Natural killer cell treated with Interleukin-12 subunit alpha and Interleukin-12 subunit beta and Interleukin-15 and Interleukin-18, amount 100 ng/mL, for 72 hours (primary cell): ENCODE measurements around the gene CSHL1. TPM values are rescaled to one million over a fixed set of nuclear protein-coding genes. Genes with fewer than 3 reads are reported as not detected.
A peak's percentile ranks its signal among the peaks of the same experiment; 100 is the strongest.
"Not testable (repeated sequence)": the region's sequence is repeated elsewhere in the genome, so short reads cannot be mapped to it uniquely, and the experiment has no call there.

Experiments
- ATAC-seq, 2 donors: fragments of 150-1000 bp; cut with Tn5 transposase in 1 of 2; sonication (Bioruptor Pico), chemical (Tn5 transposase) in 1 of 2; 2 replicates each; pipeline ENCODE4 v1.10.0; 2021
- DNase-seq: peaks from one replicate; pipeline ENCODE4 v3.0.0; 2022; ENCODE audit warnings: low spot score
- H3K27ac Mint-ChIP-seq, 2 donors: 1 replicate in 1 of 2; 2 replicates in 1 of 2; pipeline ENCODE4 v1.8.0; 2022; ENCODE audit warnings: mixed read lengths in 2 of 2, mild to moderate bottlenecking in 1 of 2, moderate library complexity in 1 of 2
- H3K27me3 Mint-ChIP-seq, 2 donors: 1 replicate in 1 of 2; 2 replicates in 1 of 2; pipeline ENCODE4 v1.8.0; 2022; ENCODE audit warnings: mixed read lengths in 2 of 2
- H3K36me3 Mint-ChIP-seq: one replicate; pipeline ENCODE4 v1.8.0; 2022; ENCODE audit warnings: mixed read lengths
- H3K4me1 Mint-ChIP-seq, 2 donors: 1 replicate in 1 of 2; 2 replicates in 1 of 2; pipeline ENCODE4 v1.8.0; 2022; ENCODE audit warnings: low read depth in 2 of 2, mixed read lengths in 2 of 2, mild to moderate bottlenecking in 1 of 2
- H3K4me3 Mint-ChIP-seq: one replicate; pipeline ENCODE4 v1.8.0; 2022; ENCODE audit warnings: mixed read lengths
- H3K9me3 Mint-ChIP-seq: 2 replicates; pipeline ENCODE4 v1.8.0; 2022; ENCODE audit warnings: mixed read lengths
- total RNA-seq, 2 donors: library from RNA; stranded (reverse); gene quantifications; one replicate each; pipeline ENCODE4 v1.2.3, GENCODE V29; 2022

The CSHL1 gene
- total RNA-seq, 2 donors from 2014 or later = not detected

- DNase-seq (no peak), ATAC-seq (no peak)
- peaks cover 0 to 2% of the 10 kb centered on the region in 2 donors for H3K27me3 Mint-ChIP-seq
- peak overlapping the region; percentile 55 to 89 for H3K27ac Mint-ChIP-seq
- H3K4me1 Mint-ChIP-seq = peaks cover 14 to 16% of the 10 kb centered on the region in 2 donors
- peak overlapping the region; percentile 88 for H3K4me3 Mint-ChIP-seq
- H3K9me3 Mint-ChIP-seq = no peaks in the 10 kb centered on the region
- H3K36me3 Mint-ChIP-seq = no peaks in the 10 kb centered on the region
These were observed 21.7 kb upstream of the CSHL1 start for GRCh38 chr17:63932721-63933120.

- Mint-ChIP-seq H3K36me3 (no peaks in the 10 kb centered on the region), H3K4me3 (peak within 1 kb of the TSS; percentile 88), H3K27ac (peak within 1 kb of the TSS; percentile 55 to 89), H3K4me1 (peaks cover 14 to 16% of the 10 kb centered on the region in 2 donors), H3K9me3 (no peaks in the 10 kb centered on the region), H3K27me3 (peaks cover 0 to 2% of the 10 kb centered on the region in 2 donors)
- peak; percentile 68 for DNase-seq
- peak; percentile 75 to 78 for ATAC-seq
These were observed 21.0 kb upstream of the CSHL1 start, which contains the start of gene CD79B for GRCh38 chr17:63931981-63932561. Gene CD79B (minus strand): TSS chr17:63932331. CDS start chr17:63932261, 70 bp downstream.

- DNase-seq = peak; percentile 81
- Mint-ChIP-seq H3K4me3 (peak overlapping the region; percentile 88), H3K27me3 (peaks cover 0 to under 1% of the 10 kb centered on the region in 2 donors), H3K27ac (peak overlapping the region; percentile 55 to 89), H3K9me3 (no peaks in the 10 kb centered on the region), H3K36me3 (no peaks in the 10 kb centered on the region), H3K4me1 (peaks cover 14 to 16% of the 10 kb centered on the region in 2 donors)
- ATAC-seq = peak; percentile 84 to 86
These were observed 20.0 kb upstream of the CSHL1 start for GRCh38 chr17:63930951-63931575.

GRCh38 chr17:63929860-63930766 lies 19.1 kb upstream of the CSHL1 start:
- DNase-seq (no peak), ATAC-seq (no peak)
- Mint-ChIP-seq H3K4me1 (peaks cover 14 to 16% of the 10 kb centered on the region in 2 donors), H3K27me3 (no peaks in the 10 kb centered on the region), H3K27ac (peak overlapping the region in 1 of 2 donors; percentile 89), H3K4me3 (peak overlapping the region; percentile 88), H3K36me3 (no peaks in the 10 kb centered on the region), H3K9me3 (no peaks in the 10 kb centered on the region)

GRCh38 chr17:63928966-63929695 lies 18.1 kb upstream of the CSHL1 start:
- no peak for ATAC-seq
- Mint-ChIP-seq H3K4me3 (no peak overlapping the region), H3K36me3 (no peaks in the 10 kb centered on the region), H3K27ac (no peak overlapping the region), H3K4me1 (peaks cover 14 to 16% of the 10 kb centered on the region in 2 donors), H3K9me3 (no peaks in the 10 kb centered on the region), H3K27me3 (no peaks in the 10 kb centered on the region)
- no peak for DNase-seq

GRCh38 chr17:63928172-63928666 lies 17.2 kb upstream of the CSHL1 start:
- H3K9me3 Mint-ChIP-seq = no peaks in the 10 kb centered on the region
- H3K27me3 Mint-ChIP-seq = no peaks in the 10 kb centered on the region
- H3K27ac Mint-ChIP-seq = no peak overlapping the region
- ATAC-seq (no peak), DNase-seq (no peak)
- no peaks in the 10 kb centered on the region for H3K36me3 Mint-ChIP-seq
- H3K4me1 Mint-ChIP-seq = peaks cover 14 to 16% of the 10 kb centered on the region in 2 donors
- no peak overlapping the region for H3K4me3 Mint-ChIP-seq

- H3K4me1 Mint-ChIP-seq = peaks cover 13 to 15% of the 10 kb centered on the region in 2 donors
These were observed 16.6 kb upstream of the CSHL1 start for GRCh38 chr17:63927464-63928171.

GRCh38 chr17:63926164-63926563 lies 15.1 kb upstream of the CSHL1 start:
- no peak for DNase-seq
- H3K36me3 Mint-ChIP-seq = no peaks in the 10 kb centered on the region
- no peaks in the 10 kb centered on the region for H3K27me3 Mint-ChIP-seq
- no peak for ATAC-seq
- no peak overlapping the region for H3K4me3 Mint-ChIP-seq
- peaks cover 6 to 9% of the 10 kb centered on the region in 2 donors for H3K4me1 Mint-ChIP-seq
- no peaks in the 10 kb centered on the region for H3K9me3 Mint-ChIP-seq
- no peak overlapping the region for H3K27ac Mint-ChIP-seq

More at GRCh38 chr17:63927464-63928171, 16.6 kb upstream of the CSHL1 start:
- Mint-ChIP-seq H3K27me3 (no peaks in the 10 kb centered on the region), H3K36me3 (no peaks in the 10 kb centered on the region), H3K4me3 (no peak overlapping the region), H3K27ac (no peak overlapping the region), H3K9me3 (no peaks in the 10 kb centered on the region)
- no peak for DNase-seq
- ATAC-seq = no peak

GRCh38 chr17:63925615-63926014 lies 14.6 kb upstream of the CSHL1 start:
- H3K9me3 Mint-ChIP-seq = no peaks in the 10 kb centered on the region
- no peak overlapping the region for H3K27ac Mint-ChIP-seq
- no peak for DNase-seq
- peaks cover 1 to 5% of the 10 kb centered on the region in 2 donors for H3K4me1 Mint-ChIP-seq
- H3K27me3 Mint-ChIP-seq = no peaks in the 10 kb centered on the region
- no peak for ATAC-seq
- no peak overlapping the region for H3K4me3 Mint-ChIP-seq
- no peaks in the 10 kb centered on the region for H3K36me3 Mint-ChIP-seq

GRCh38 chr17:63922402-63922801 lies 11.3 kb upstream of the CSHL1 start:
- not testable (repeated sequence) for ATAC-seq, H3K36me3 Mint-ChIP-seq, H3K9me3 Mint-ChIP-seq, H3K4me3 Mint-ChIP-seq, H3K27me3 Mint-ChIP-seq, H3K27ac Mint-ChIP-seq, H3K4me1 Mint-ChIP-seq, DNase-seq

GRCh38 chr17:63920779-63921178 lies 9.7 kb upstream of the CSHL1 start:
- not testable (repeated sequence) for ATAC-seq, H3K4me3 Mint-ChIP-seq, H3K27me3 Mint-ChIP-seq, H3K9me3 Mint-ChIP-seq, H3K36me3 Mint-ChIP-seq, H3K4me1 Mint-ChIP-seq, H3K27ac Mint-ChIP-seq
- DNase-seq = peak; percentile 38

- not testable (repeated sequence) for H3K4me1 Mint-ChIP-seq, H3K27me3 Mint-ChIP-seq, ATAC-seq, DNase-seq, H3K36me3 Mint-ChIP-seq, H3K9me3 Mint-ChIP-seq, H3K4me3 Mint-ChIP-seq, H3K27ac Mint-ChIP-seq
These were observed 9.0 kb upstream of the CSHL1 start for GRCh38 chr17:63920050-63920449.
